ENCODE results near the gene SLC30A4. TPM values are rescaled to one million over a fixed set of nuclear protein-coding genes. Genes with fewer than 3 reads are reported as not detected.

Gene SLC30A4
- polyA plus RNA-seq, 2 of the 4 experiments (the other 2 are of a cell fraction): 2.2 to 3.1 TPM

GRCh38 chr15:45454814-45455213, 67.7 kb downstream of the SLC30A4 start:
- Histone ChIP-seq H3K4me1 (peaks cover 34% of the 10 kb centered on the region), H3K27ac (peak overlapping the region; percentile 67 to 96), H3K9me3 (no peaks in the 10 kb centered on the region), H3K4me3 (no peak overlapping the region), H3K4me2 (peak overlapping the region; percentile 74)
- 7% methylated on average over 8 of the region's 8 CpGs for WGBS (ENCODE audit: missing lambda C conversion rate)
- ChIA-PET CTCF (interaction anchor here (1.9 to 6.8 kb wide), 2 partner anchors 25 to 292 kb away, joined by 6 to 120 read pairs; no protein-coding TSS in a partner anchor), POLR2A (interaction anchor here (1.0 kb wide), 1 partner anchor 17 kb away, joined by 3 read pairs; no protein-coding TSS in a partner anchor)
- DNase-seq (ENCODE audit: low read depth in 1 of 2, low spot score in 1 of 2) (peak; percentile 57 to 59), FAIRE-seq (no peak), ATAC-seq (peak; percentile 47 to 51; a peak in 5 of 6 replicates)
- TF ChIP-seq EHF (CRISPR knock-in tag; IDR thresholded peaks at IDR 0.05) (no peak), TFCP2L1 (CRISPR knock-in tag; IDR thresholded peaks at IDR 0.05) (no peak), FOSL2 (IDR thresholded peaks at IDR 0.05) (no peak), FOSL2 (CRISPR knock-in tag; IDR thresholded peaks at IDR 0.05) (no peak), NFE2L2 (conservative IDR thresholded peaks at IDR 0.05; ENCODE audit: low read length) (no peak), CBX2 (IDR thresholded peaks at IDR 0.05; ENCODE audit: borderline replicate concordance, low read depth) (no peak), REST (IDR thresholded peaks at IDR 0.05) (no peak)

GRCh38 chr15:45451265-45451664, 71.3 kb downstream of the SLC30A4 start:
- no peak overlapping the region for H3K4me2 ChIP-seq
- H3K27ac ChIP-seq: no peak overlapping the region
- POLR2A ChIA-PET: no interaction called here
- DNase-seq (ENCODE audit: low read depth in 1 of 2, low spot score in 1 of 2) (no peak), FAIRE-seq (no peak), ATAC-seq (no peak)
- no peaks in the 10 kb centered on the region for H3K9me3 ChIP-seq
- CTCF ChIA-PET: interaction anchor here (1.0 kb wide), 2 partner anchors 8 to 162 kb away, joined by 3 read pairs; no protein-coding TSS in a partner anchor
- H3K4me1 ChIP-seq: peaks cover 43% of the 10 kb centered on the region
- WGBS (ENCODE audit: missing lambda C conversion rate): 91% methylated on average over 6 of the region's 6 CpGs
- TF ChIP-seq NPAS2 (CRISPR knock-in tag; IDR thresholded peaks at IDR 0.05; ENCODE audit: borderline replicate concordance) (no peak), RNF2 (IDR thresholded peaks at IDR 0.05; ENCODE audit: borderline replicate concordance, low read depth) (no peak), POLR2AphosphoS2 (conservative IDR thresholded peaks at IDR 0.05; ENCODE audit: low read length) (no peak), HEYL (CRISPR knock-in tag; IDR thresholded peaks at IDR 0.05) (no peak), EP300 (IDR thresholded peaks at IDR 0.05) (no peak), TFCP2L1 (CRISPR knock-in tag; IDR thresholded peaks at IDR 0.05) (no peak), MAX (IDR thresholded peaks at IDR 0.05) (no peak), HMGXB4 (CRISPR knock-in tag; IDR thresholded peaks at IDR 0.05; ENCODE audit: borderline replicate concordance) (no peak), NFE2L2 (conservative IDR thresholded peaks at IDR 0.05; ENCODE audit: low read length) (no peak)
- TF ChIP-seq, protein P1, sequence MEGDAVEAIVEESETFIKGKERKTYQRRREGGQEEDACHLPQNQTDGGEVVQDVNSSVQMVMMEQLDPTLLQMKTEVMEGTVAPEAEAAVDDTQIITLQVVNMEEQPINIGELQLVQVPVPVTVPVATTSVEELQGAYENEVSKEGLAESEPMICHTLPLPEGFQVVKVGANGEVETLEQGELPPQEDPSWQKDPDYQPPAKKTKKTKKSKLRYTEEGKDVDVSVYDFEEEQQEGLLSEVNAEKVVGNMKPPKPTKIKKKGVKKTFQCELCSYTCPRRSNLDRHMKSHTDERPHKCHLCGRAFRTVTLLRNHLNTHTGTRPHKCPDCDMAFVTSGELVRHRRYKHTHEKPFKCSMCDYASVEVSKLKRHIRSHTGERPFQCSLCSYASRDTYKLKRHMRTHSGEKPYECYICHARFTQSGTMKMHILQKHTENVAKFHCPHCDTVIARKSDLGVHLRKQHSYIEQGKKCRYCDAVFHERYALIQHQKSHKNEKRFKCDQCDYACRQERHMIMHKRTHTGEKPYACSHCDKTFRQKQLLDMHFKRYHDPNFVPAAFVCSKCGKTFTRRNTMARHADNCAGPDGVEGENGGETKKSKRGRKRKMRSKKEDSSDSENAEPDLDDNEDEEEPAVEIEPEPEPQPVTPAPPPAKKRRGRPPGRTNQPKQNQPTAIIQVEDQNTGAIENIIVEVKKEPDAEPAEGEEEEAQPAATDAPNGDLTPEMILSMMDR (IDR thresholded peaks at IDR 0.05): no peak
- no peak overlapping the region for H3K4me3 ChIP-seq
